ENCODE data around the gene RAX2. TPM values are rescaled to one million over a fixed set of nuclear protein-coding genes. Genes with fewer than 3 reads are reported as not detected.

RAX2 gene
- total RNA-seq, 1 donor from 2014 or later = not detected

DNA sequence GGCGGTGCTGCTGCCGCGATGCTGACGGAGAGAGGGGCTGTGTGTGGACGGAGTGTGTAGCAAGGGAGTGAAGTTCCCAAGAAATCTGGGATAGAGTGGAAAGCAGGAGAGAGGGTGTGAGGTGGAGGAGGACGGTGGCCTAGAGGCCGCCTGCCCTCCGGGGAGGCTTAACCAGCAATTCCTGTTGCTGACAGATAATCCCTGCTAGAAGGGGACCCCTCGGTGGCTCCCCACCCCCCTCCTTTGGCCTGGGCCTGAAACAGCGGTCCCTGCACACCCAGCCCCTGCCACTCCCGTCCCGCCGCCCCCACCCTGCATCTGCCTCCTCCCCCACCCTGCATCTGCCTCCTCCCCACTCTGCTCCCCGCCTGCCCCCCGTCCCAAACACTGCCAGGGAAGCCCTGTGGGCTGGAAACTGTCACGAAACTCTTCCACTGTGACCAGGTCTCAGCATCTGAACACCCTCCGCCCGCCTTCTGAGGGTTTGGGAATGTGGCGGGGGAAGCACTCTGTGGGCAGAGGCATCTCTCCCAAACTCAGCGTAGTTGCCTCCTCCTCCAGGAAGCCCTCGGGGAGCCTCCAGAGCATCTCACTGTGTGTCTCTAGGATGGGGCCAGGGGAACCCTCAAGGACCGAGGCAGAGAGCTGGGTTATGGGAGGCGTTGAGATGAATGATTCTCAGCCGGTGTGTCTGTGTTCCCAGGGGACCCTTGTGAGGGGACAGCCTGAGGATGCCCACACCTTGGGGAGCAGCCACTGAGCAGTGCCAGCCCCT lies 31.3 kb upstream of the RAX2 start:
- ATAC-seq (no peak), DNase-seq (no peak)
- intact Hi-C loops (cut with micrococcal nuclease) = no loop called here

DNA sequence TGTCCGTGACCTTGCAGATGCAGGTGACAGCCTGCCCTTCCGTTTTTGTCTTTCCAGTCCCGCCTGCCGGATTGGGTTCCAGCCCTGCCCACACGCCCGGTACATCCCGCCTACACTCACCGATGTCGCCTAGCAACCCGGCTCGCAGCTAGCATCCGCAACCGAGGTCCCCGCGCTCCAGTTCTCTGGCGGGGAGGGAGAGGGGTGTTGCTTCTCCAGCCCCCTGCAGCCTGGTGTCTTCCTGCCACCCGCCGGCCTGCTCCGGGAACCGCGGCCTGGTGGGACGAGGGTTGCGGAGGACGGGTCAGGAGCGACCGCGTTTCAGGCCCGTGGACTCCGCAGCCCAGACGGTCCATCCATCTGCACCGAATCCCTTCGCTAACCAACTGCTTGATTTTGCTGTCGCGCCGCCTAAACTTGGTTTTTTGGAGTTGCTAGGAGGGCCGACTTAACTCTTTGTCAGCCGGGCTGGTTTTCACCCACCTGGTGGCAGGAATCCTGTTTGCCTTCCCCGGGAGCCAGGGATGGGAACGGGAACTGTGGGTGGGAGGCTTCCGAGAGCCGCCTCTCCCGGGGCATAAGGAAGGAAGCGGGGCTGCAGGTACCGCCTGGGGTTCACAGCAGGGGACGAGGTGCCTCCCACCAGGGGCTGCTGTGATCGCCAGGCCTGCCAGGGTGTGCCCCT lies 29.5 kb upstream of the RAX2 start:
- DNase-seq (peak; percentile 58), ATAC-seq (peak; percentile 52)
- intact Hi-C loops (cut with micrococcal nuclease) = no loop called here

DNA sequence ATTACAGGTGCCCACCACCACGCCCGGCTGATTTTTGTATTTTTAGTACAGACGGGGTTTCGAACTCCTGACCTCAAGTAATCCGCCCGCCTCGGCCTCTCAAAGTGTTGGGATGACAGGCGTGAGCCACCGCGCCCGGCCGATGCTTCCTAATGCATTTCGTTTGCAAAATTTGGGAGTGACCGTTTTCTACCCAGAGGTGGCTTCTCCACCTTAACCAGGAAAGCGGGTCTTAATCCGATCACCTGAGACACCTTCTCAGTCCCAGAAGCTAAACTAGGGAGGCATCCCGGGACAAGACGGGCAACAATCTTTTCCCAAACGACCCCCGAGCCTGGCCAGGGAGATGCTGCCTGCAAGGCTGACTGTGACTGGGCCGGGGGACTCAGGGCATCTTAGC lies 29.0 kb upstream of the RAX2 start:
- intact Hi-C loops (cut with micrococcal nuclease) = no loop called here
- DNase-seq (no peak), ATAC-seq (no peak)

DNA sequence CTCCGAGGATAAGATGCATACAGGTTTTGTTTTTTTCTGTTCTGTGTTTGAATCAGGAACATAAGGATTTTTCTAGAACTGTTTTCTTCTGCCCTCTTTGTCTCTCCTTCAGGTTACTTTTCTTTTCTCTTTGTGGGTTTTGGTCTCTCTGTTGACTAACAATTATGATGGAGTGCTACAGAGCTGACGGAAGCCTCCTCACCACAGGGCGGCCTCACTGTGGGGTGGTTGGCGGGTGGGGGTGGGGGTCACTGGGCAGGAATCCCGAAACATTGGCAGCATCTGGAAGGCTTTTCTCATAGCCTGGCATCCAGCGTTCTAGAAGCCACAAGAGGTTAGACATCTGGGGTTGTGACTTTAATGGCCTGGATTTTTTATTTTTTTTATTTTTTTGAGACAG lies 26.1 kb upstream of the RAX2 start:
- ATAC-seq (no peak), DNase-seq (no peak)
- intact Hi-C loops (cut with micrococcal nuclease) = no loop called here

DNA sequence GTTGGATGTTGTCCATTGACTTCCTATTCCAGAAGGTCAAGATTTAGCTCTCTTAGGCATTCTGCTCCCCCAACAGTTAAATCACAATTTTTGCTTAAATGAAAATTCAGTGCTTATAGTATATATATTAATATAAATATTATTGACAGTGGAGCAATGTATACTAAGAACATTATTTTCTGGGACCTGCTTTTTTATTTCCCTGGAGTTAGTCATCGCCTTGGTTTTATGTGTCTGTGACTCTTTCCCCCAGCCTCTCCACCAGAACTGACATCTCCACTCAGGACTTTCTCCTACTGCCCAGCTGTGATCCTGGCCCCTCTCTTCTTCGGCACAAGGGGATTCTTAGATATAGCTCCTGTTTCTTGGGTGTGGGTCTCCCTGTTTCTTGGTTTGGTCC lies 24.3 kb upstream of the RAX2 start:
- DNase-seq (no peak), ATAC-seq (no peak)
- intact Hi-C loops (cut with micrococcal nuclease) = no loop called here

DNA sequence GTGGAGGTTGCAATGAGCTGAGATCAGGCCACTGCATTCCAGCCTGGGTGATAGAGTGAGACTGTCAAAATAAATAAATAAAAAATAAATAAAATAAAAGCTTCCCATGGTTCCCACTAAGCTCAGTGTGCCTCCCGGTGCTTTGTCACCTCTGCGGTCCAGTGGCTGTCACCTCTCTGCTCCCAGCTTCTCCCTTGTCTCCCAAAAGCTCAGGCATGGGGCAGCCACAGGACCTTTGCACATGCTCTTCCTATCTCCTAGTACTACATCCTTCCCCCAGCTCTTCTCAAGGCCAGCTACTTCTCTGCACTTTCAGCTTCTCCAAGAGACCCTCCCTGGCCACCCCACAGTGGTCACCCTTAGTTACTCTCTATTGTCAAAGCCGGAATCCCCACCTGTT lies 21.8 kb upstream of the RAX2 start:
- no peak for DNase-seq
- intact Hi-C loops (cut with micrococcal nuclease) = no loop called here
- ATAC-seq = no peak

DNA sequence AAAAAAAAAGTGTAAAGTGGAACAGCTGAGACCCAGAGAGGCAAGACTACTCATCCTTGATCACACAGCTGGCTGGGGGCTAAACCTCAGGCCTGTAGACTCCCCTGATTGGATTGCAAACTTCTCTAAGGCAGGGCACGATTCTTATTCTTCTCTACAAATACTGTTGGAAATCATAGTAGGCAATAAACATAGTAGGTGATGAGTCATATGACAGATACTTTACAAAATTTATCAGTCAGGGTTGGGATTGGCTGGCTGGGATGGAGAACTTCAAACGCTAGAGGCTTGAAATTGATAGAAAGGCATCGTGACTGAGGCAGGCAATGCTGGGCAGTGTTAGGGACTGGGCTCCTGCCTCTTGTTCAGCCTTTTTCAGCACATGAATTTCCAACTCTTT lies 20.1 kb upstream of the RAX2 start:
- no peak for ATAC-seq
- no peak for DNase-seq
- intact Hi-C loops (cut with micrococcal nuclease) = no loop called here

DNA sequence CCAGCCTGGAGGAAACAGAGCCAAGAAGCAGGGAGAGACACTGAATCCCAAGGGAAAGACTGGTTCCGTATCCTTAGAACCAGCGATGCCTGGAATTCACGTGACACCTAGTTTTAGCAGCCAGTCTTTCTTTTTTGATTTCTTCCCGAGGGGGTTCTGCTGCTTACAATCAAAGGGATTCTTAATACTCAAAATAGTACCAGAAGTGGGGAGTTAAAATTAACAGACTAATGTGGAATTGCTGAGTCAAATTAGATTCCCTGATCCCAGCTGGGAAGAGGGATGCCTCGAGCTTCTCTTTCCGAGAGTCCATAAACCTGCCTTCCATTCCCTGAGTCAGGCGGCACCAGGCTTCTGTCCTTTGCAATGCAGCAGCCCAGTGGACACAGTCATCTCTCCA lies 18.9 kb upstream of the RAX2 start:
- ATAC-seq = no peak
- intact Hi-C loops (cut with micrococcal nuclease) = no loop called here
- DNase-seq = no peak

DNA sequence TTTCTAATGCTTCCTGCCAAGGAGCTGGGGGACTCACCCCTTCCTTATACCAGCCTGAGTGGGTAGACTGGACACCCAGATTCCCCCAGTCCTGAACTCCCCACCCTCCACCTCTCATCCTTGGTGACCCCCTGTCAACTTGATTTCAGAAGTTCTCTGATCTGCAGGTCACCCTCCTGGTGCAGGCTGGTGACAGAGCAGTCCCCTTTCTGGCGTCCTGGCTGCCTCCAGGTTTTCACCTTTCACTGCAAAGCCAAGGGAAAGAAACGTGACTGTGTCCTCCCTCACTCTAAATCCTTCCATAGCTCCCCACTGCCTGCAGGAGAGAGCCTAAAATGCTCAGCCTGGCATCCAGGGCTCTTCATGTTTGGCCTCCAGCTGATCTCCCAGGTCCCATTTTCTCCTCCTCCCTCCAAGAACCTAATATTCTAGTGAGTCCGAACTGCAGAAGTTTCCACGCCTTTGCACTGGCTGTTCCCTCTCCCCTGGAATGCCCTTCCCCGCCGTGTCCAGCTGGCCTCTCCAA lies 18.2 kb upstream of the RAX2 start:
- intact Hi-C loops (cut with micrococcal nuclease) = no loop called here
- DNase-seq (no peak), ATAC-seq (no peak)

DNA sequence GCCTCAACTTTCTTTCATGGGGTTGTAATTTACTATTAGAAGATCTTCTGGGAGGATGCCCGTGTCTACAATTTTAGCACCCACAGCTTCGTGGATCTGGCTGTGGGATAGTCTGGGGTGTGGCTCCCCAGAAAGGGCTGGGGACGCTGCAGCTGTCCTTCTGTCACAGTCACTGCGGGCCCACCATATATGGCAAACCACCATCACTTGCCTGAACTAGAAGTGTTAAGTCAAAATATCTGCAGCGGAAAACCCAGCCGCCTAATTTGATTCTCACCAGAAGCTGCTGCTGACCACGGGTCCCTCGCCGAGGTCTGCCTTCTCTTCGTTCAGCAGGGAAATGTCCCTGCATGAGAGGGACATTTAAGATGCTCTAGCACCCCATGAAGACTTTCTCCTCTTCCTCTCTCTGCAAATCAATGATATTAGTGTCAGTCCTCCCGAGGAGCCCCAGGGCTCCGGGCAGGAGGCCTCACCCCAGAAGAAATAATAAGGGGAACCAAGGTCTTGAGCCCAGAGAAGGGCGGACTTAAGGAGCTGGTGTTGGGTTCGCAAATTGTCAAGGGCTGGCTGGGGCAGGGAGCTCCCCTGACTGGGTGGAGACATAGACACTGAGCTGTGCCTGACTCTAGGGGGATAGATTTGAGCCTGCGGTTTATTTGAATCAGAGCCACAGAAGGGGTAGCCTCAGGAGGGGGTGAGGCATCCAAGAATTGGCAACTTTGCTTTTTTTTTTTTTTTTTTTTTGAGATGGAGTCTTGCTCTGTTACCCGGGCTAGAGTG lies 17.2 kb upstream of the RAX2 start:
- ATAC-seq = no peak
- intact Hi-C loops (cut with micrococcal nuclease) = no loop called here
- no peak for DNase-seq

DNA sequence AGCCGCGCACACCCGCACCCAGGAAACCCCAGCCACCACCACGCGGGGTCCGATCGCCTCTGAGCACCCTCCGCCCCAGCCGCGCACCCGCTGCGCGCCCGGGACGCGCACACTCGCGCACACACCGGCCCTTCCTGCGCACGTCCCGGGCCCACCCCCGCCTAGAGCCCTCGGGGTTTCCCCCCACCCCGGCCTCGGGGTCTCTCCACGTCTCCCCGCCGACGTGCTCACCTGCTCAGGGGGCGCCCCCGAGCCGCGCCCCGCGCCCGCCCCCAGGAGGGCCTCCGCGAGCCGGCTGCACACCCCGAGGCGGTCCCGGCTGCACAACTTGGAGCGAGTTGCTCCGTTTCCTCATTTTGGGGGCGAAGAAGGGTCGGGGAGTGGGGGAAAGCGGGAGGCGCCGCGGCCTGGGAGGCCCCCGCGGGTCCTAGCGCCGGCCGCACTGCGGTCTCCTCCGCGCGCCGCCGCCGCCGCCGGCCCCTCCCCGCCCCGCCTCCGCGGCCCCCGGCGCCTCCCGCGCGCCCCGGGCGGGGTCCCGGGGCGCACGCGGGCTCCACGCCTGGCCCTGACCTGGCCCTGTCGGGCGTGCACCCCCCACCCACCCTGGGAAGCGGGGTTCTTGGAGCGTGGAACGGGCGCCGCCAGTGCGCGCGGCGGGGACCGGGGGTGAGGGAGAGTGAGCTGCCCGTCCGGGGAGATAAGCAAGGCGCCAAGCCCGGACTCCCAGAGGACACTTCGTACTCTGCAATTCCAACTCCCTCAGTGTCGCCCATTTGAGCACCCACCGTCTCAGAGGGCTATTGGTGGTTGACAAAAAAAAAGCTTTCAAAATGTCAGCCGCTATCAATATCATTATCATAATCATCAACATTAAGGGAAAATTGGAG lies 14.2 kb upstream of the RAX2 start, which contains the start of gene MATK:
Gene MATK (minus strand): TSS at position 444 of the 887 bp plus-strand sequence. CDS start 1,246 bp downstream, outside the sequence.
- DNase-seq (no peak), ATAC-seq (no peak)
- intact Hi-C loops (cut with micrococcal nuclease) = no loop called here

DNA sequence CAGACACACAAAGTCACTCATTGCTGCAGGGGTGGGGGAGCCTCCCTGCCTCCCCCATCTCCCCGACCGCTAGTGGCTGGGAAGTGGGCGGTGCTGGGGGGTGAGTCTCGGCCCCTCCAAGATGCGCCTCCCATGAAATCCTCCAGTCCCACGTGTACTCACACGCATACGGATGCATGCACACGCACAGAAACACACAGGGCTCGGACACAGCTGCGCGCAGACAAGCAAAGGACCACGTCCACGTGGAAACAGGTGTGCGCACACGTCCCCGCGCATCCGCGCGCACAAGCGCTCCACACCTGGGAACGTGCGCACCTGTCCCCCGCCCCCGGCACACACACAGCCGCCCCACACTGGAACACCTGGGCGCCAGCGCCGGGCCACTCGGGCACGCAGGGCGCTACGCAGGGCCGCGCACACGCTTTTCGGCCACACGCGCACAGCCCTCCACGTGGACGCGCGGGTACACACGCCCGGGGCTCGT lies 13.5 kb upstream of the RAX2 start:
- no peak for DNase-seq
- intact Hi-C loops (cut with micrococcal nuclease) = no loop called here
- no peak for ATAC-seq

DNA sequence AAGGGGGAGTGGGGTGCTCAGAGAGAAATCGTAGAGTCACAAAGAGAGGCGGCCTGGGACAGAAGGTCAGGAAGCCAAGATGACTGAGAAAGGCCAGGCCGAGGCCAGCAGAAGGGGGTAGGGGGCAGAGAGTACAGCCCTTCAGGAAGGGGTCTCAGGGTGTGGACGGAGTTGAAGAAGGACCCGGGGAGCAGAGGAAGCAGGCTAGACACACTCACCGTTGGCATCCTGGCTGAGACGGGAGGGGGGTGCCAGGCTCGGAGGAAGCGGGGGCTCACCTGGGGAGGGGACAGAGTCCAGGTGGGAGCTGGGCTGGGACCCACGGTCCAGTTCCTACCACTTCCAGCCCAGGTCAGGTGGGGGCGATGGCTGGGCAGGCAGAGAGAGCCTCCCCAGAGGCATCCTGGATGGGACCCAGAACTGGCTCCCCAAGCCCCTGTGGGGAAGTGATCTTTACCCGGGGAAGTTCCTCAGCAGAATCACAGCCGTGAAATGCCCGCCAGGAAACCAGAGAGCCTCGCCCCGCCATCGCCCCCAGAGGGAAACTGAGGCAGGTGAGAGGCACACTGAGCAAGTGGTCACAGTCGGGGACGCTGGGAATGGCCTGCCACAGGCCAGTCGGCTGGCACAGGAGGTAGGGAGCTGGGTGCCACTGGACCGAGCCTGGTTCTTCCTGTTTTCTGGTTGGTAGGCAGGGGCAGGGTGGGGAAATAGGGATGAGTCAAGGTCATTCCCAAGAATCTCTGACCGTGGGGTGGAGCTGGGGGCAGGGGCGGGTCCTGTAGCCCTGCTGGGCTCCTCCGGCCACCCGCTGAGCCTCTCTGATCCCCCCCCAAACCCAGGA lies 12.8 kb upstream of the RAX2 start:
- intact Hi-C loops (cut with micrococcal nuclease) = no loop called here
- ATAC-seq = no peak
- no peak for DNase-seq

DNA sequence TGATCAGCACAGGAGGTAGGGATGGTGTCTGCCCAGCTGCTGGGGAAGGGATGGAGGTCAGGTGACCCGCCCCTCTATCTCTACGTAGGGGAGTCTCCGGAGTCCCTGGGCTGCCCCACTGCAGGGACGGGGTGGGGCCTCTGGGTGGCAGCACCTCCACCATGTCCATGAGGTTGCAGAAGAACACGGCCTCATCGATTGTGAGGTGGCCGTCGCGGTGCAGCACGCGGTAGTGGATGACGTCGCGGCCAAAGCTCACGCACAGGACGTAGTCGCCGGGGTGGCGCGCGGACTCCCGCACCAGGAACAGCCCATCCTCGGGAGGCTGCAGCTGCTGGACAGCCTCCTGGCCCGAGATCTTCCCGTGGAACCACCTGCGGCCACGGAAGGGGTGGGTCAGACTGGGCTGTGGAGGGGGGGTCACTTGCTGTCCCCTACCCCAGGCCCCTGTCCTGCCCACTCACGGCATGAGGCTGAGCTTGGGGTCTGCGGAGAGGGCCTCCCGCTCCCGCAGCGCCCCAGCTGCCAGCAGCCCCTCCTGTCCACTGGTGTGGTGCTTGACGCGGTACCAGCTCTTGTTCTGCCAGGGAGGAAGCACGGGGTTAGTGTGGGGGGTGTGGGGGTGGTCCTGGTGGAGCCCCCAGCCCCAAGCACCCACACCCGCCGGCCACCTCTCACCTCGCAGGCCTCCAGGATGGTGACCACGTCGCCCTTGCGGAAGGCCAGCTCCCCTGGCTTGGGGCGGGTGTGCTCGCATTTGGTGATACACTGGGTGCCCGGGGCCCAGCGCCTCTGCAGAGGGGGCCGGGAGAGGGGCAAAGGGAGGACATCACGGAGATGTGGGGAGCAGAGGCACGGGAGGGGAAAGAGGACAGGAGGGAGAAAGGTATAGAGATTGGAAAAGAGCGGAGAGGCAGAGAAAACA lies 11.9 kb upstream of the RAX2 start:
- ATAC-seq = no peak
- intact Hi-C loops (cut with micrococcal nuclease) = no loop called here
- DNase-seq = no peak

DNA sequence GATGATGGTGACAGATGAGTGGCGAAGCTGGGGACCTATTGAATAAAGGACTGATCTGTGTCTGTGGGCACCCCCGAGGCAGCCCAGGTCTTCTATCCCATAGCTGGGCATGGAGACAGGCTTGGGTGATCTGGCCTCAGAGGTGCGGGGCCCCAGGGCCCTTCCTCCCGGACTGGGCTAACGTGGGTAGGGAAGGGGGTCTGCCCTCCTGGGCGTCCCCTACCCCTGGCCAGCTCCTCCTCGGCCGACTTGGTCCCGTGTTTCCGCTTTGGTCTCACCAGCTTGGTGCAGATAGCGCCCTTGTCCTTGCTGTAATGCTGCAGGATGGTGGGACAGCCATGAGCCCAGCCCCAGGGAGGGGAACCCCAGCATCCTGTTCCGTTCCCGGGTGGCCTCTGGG lies 10.9 kb upstream of the RAX2 start:
- ATAC-seq = no peak
- intact Hi-C loops (cut with micrococcal nuclease) = no loop called here
- DNase-seq = no peak

DNA sequence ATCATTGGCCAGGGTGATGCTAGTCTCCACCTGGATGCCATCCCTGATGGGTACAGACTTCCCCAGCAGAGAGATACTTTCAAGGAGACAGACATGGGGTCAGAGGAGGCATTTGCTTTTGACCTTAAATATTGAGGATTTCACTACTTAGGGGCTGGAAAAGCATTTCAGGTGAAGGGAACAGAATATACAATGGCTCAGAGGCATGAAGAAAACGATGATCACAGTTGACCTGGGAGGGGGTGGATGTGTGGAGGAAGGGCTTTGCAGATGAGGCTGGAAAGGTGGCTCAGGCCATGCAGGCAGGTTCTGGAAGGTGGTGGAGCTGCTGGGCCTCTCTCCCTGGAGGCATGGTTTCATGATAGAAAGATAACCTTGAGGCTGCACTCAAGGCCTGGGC lies 10.3 kb upstream of the RAX2 start:
- DNase-seq (no peak), ATAC-seq (no peak)
- intact Hi-C loops (cut with micrococcal nuclease) = no loop called here

DNA sequence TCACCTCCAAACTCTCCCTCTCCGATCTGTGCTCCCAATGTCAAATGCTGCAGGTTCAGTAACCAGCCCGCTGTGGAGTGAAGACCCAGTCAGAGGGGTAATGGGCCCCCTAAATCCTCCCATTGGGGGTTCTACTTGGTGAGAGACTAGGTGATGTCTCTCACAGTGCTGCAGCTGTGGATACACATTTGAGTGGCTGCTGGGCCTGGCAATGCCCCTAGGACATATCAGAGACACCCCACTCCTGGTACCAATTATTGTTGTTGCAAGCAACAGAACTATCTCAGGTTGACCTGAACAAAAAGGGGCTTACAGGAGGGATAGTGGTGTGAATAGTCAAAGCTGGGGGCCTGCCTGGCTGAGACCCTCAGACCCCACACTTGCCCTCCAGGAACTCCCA lies 9.6 kb upstream of the RAX2 start:
- intact Hi-C loops (cut with micrococcal nuclease) = no loop called here
- no peak for ATAC-seq
- no peak for DNase-seq

Measured in left ventricle myocardium superior (tissue), 1 donor.